Measurements from ENCODE around the gene ACSM2B.
"Not testable (repeated sequence)": the region's sequence is repeated elsewhere in the genome, so short reads cannot be mapped to it uniquely, and the experiment has no call there.

- not testable (repeated sequence) for TF ChIP-seq CTCF, POLR2AphosphoS5 (IDR thresholded peaks at IDR 0.05)
Measured at GRCh38 chr16:20586112-20586511, 9.9 kb upstream of the ACSM2B start.
